OCI-M1 (cell line): ENCODE data around the gene FAM163B.

Experiments used
- DNase-seq: peaks from one replicate; lab custom pipeline; 2025; lab: John Stamatoyannopoulos, UW

Gene FAM163B

GRCh38 chr9:133581513-133582343, 27.5 kb downstream of the FAM163B start:
- peak; percentile 36 for DNase-seq

GRCh38 chr9:133581011-133581410, 28.2 kb downstream of the FAM163B start:
- no peak for DNase-seq

- no peak for DNase-seq
These were observed 28.8 kb downstream of the FAM163B start for GRCh38 chr9:133580419-133580738.

GRCh38 chr9:133579601-133580418, 29.4 kb downstream of the FAM163B start:
- DNase-seq: no peak

- DNase-seq: no peak
These were observed 30.4 kb downstream of the FAM163B start for GRCh38 chr9:133578524-133579441.

- DNase-seq: no peak
These were observed 31.5 kb downstream of the FAM163B start for GRCh38 chr9:133577737-133578112.

GRCh38 chr9:133576875-133577736, 32.1 kb downstream of the FAM163B start:
- no peak for DNase-seq

GRCh38 chr9:133576031-133576874, 32.9 kb downstream of the FAM163B start:
- DNase-seq: no peak

GRCh38 chr9:133575186-133576030, 33.8 kb downstream of the FAM163B start:
- no peak for DNase-seq

- DNase-seq: no peak
These were observed 34.4 kb downstream of the FAM163B start for GRCh38 chr9:133574771-133575170.

GRCh38 chr9:133573791-133574515, 35.2 kb downstream of the FAM163B start:
- no peak for DNase-seq

- no peak for DNase-seq
These were observed 36.3 kb downstream of the FAM163B start for GRCh38 chr9:133572821-133573361.

GRCh38 chr9:133571896-133572595, 37.1 kb downstream of the FAM163B start:
- no peak for DNase-seq

GRCh38 chr9:133571391-133571890, 37.7 kb downstream of the FAM163B start:
- no peak for DNase-seq

GRCh38 chr9:133570691-133571080, 38.5 kb downstream of the FAM163B start:
- no peak for DNase-seq

GRCh38 chr9:133569891-133570690, 39.1 kb downstream of the FAM163B start:
- DNase-seq: no peak
